ENCODE measurements around the gene ZNF331.

Gene ZNF331

GRCh38 chr19:53545271-53546065 is 7.5 kb downstream of the ZNF331 start:
- Histone ChIP-seq H3K4me2 (ENCODE audit: low read length) (no peak overlapping the region), H3K9me2 (ENCODE audit: low read depth, low read length) (no peaks in the 10 kb centered on the region), H3K27ac (ENCODE audit: low read depth, low read length, poor library complexity, severe bottlenecking) (no peak overlapping the region), H3K27me3 (ENCODE audit: insufficient read depth, low read length) (no peaks in the 10 kb centered on the region), H3K9me3 (ENCODE audit: low read length) (no peaks in the 10 kb centered on the region), H2AFZ (ENCODE audit: low read length) (no peak overlapping the region), H3F3A (ENCODE audit: insufficient read depth, low read length) (no peaks in the 10 kb centered on the region), H4K20me1 (ENCODE audit: insufficient read depth, low read length) (no peaks in the 10 kb centered on the region), H3K79me2 (ENCODE audit: insufficient read depth, low read length) (peaks cover 8% of the 10 kb centered on the region; the same call in 1 of the 2 replicates), H3K4me1 (ENCODE audit: insufficient read depth, low read length, severe bottlenecking) (no peaks in the 10 kb centered on the region), H3K9ac (ENCODE audit: low read length) (no peak overlapping the region), H3K36me3 (ENCODE audit: insufficient read depth, low read length) (peaks cover 27% of the 10 kb centered on the region; the same call in 1 of the 2 replicates), H3K4me3 (ENCODE audit: low read depth, low read length, poor library complexity, severe bottlenecking) (no peak overlapping the region)
- no peak for TF ChIP-seq EZH2 (IDR thresholded peaks at IDR 0.05; ENCODE audit: borderline replicate concordance, low read length)
- no peak for TF ChIP-seq CTCF (IDR thresholded peaks at IDR 0.05; ENCODE audit: low read length)

DNA sequence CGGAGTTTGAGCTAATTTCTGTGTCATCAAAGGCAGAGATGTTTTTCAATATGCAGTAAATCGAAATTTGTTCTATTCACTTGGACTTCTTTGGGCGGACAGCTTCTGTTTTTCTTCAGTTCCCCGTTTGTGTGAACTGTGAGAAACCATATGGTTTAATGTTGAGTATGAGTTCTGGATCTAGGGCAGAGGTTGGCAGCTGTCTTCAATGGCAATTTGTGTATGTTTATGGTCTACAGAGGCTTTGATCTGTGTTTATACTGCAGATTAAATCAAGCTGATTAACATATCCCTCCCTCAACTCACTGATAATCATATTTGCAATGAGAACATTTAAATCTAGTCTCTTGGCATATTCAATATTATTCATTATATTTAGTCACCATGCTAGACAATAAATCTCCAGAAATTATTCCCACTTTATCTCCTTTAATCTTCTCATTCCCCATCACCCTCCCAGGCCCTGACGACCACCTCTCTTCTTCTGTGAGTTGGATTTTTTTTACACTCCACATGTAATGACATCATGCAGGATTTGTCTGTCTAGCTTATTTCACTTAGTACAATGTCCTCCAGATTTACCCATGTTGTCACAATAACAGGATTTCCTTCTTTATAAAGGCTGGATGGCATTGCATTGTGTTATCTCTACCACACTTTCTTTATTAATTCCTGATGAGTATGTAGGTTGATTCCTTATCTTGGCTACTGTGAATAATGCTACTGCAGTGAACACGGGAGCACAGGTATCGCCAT is 9.0 kb downstream of the ZNF331 start:
- Histone ChIP-seq H3K4me2 (ENCODE audit: low read length) (no peak overlapping the region), H4K20me1 (ENCODE audit: insufficient read depth, low read length) (no peaks in the 10 kb centered on the region), H3K27ac (ENCODE audit: low read depth, low read length, poor library complexity, severe bottlenecking) (no peak overlapping the region), H3K36me3 (ENCODE audit: insufficient read depth, low read length) (peaks cover 21% of the 10 kb centered on the region; the same call in 1 of the 2 replicates), H3K4me3 (ENCODE audit: low read depth, low read length, poor library complexity, severe bottlenecking) (no peak overlapping the region), H3K4me1 (ENCODE audit: insufficient read depth, low read length, severe bottlenecking) (no peaks in the 10 kb centered on the region), H3K9ac (ENCODE audit: low read length) (no peak overlapping the region), H3K9me2 (ENCODE audit: low read depth, low read length) (no peaks in the 10 kb centered on the region), H3K9me3 (ENCODE audit: low read length) (no peaks in the 10 kb centered on the region), H2AFZ (ENCODE audit: low read length) (no peak overlapping the region), H3K27me3 (ENCODE audit: insufficient read depth, low read length) (no peaks in the 10 kb centered on the region), H3K79me2 (ENCODE audit: insufficient read depth, low read length) (peaks cover 8% of the 10 kb centered on the region; the same call in 1 of the 2 replicates), H3F3A (ENCODE audit: insufficient read depth, low read length) (no peaks in the 10 kb centered on the region)
- TF ChIP-seq CTCF (IDR thresholded peaks at IDR 0.05; ENCODE audit: low read length) (no peak), EZH2 (IDR thresholded peaks at IDR 0.05; ENCODE audit: borderline replicate concordance, low read length) (no peak)

DNA sequence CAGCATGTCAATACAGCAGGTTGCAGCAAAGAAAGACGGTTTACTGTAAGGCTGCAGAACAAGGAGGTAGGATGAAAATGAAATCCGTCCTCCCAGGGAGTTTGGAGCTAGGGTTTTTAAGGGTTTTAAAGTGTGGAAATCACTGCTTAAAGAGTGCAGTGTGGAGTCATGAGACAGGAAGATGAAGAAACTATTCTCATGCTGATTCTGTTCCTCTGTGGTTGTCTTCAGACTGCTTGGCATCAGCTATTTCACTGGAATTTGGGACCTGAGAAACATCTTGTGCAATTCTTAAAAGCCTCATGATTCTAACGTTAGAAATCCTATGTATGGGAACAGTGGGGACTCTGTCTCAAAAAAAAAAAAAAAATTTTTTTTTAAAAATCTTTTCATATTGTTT is 11.4 kb downstream of the ZNF331 start:
- Histone ChIP-seq H3K9me2 (ENCODE audit: low read depth, low read length) (no peaks in the 10 kb centered on the region), H3K4me1 (ENCODE audit: insufficient read depth, low read length, severe bottlenecking) (peaks cover 16% of the 10 kb centered on the region), H4K20me1 (ENCODE audit: insufficient read depth, low read length) (no peaks in the 10 kb centered on the region), H3K4me3 (ENCODE audit: low read depth, low read length, poor library complexity, severe bottlenecking) (no peak overlapping the region), H3K27ac (ENCODE audit: low read depth, low read length, poor library complexity, severe bottlenecking) (no peak overlapping the region), H3K9ac (ENCODE audit: low read length) (no peak overlapping the region), H3K9me3 (ENCODE audit: low read length) (no peaks in the 10 kb centered on the region), H3F3A (ENCODE audit: insufficient read depth, low read length) (no peaks in the 10 kb centered on the region), H3K36me3 (ENCODE audit: insufficient read depth, low read length) (peaks cover 12% of the 10 kb centered on the region; the same call in 1 of the 2 replicates), H3K4me2 (ENCODE audit: low read length) (no peak overlapping the region), H3K27me3 (ENCODE audit: insufficient read depth, low read length) (no peaks in the 10 kb centered on the region), H3K79me2 (ENCODE audit: insufficient read depth, low read length) (peaks cover 8% of the 10 kb centered on the region; the same call in 1 of the 2 replicates), H2AFZ (ENCODE audit: low read length) (no peak overlapping the region)
- TF ChIP-seq CTCF (IDR thresholded peaks at IDR 0.05; ENCODE audit: low read length) (no peak), EZH2 (IDR thresholded peaks at IDR 0.05; ENCODE audit: borderline replicate concordance, low read length) (no peak)
